ENCODE data around the gene EMD. TPM values are rescaled to one million over a fixed set of nuclear protein-coding genes. Genes with fewer than 3 reads are reported as not detected.

Gene EMD
- total and polyA plus RNA-seq, 10 of the 15 experiments (the other 5 are each of a cell fraction or from before 2014, with no cell fraction given): 0.76 to 100 (median 43.2) TPM

DNA sequence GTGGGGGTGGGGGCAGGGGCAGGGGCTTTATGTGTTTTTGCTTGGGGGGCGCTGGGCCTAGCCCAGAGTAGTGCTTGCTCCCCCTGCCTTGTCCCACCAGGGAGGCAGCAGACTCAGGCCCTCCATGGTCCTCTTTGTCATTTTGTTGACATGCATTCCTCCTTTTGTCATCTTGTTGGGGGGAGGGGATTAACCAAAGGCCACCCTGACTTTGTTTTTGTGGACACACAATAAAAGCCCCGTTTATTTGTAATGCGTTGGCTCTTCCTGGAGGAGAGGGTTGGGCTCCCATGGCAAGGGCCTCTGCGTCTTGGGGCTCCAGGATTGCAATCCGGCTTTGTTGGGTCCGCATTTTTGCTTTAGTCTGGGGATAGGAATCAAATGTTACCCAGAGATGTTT, 2.2 kb downstream of the EMD start:
- in situ Hi-C loops (cut with MboI) (no loop called here), intact Hi-C loops (cut with micrococcal nuclease; ENCODE audit: unreplicated experiment) (no loop called here)
- Histone ChIP-seq H3K9ac (ENCODE audit: control insufficient read depth, insufficient read depth, low read length) (no peak overlapping the region), H3K27ac (ENCODE audit: control insufficient read depth, insufficient read depth) (no peak overlapping the region), H3K9me3 (replicated peaks; ENCODE audit: control insufficient read depth, insufficient read depth, low read length) (no peaks in the 10 kb centered on the region; the same call in 2 of the 3 replicates), H3K4me2 (ENCODE audit: control insufficient read depth, insufficient read depth) (no peak overlapping the region), H2AFZ (ENCODE audit: control insufficient read depth, low read depth, low read length) (no peak overlapping the region), H3K4me1 (ENCODE audit: control insufficient read depth, insufficient read depth, low read length) (no peaks in the 10 kb centered on the region; the same call in 1 of the 2 replicates), H4K20me1 (ENCODE audit: control insufficient read depth, insufficient read depth) (no peaks in the 10 kb centered on the region), H3K4me3 (no peak overlapping the region), H3K27me3 (replicated peaks in 1 of 2; ENCODE audit: control insufficient read depth in 2 of 2, insufficient read depth in 2 of 2, low read length in 1 of 2) (no peaks in the 10 kb centered on the region), H3K79me2 (ENCODE audit: control insufficient read depth, insufficient read depth, low read length) (peaks cover 15% of the 10 kb centered on the region), H3K36me3 (ENCODE audit: control insufficient read depth in 2 of 2, insufficient read depth in 2 of 2, low read length in 1 of 2) (no peaks in the 10 kb centered on the region; a peak in 1 of 4 replicates)
- DNase-seq (ENCODE audit: low read depth, low spot score) (no peak), ATAC-seq (no peak), FAIRE-seq (no peak)
- POLR2A ChIA-PET: no interaction called here
- no peak for TF ChIP-seq NBN (IDR thresholded peaks at IDR 0.05)
- TF ChIP-seq BHLHE40 (IDR thresholded peaks at IDR 0.05; ENCODE audit: borderline replicate concordance in 1 of 2, low read depth in 2 of 2, low read length in 1 of 2): no peak
- no peak for TF ChIP-seq USF1 (IDR thresholded peaks at IDR 0.05; ENCODE audit: borderline replicate concordance, extremely low read length, insufficient read depth, low read depth, low read length)
- TF ChIP-seq SREBF1 (IDR thresholded peaks at IDR 0.05; ENCODE audit: low read length): no peak
- TF ChIP-seq NRF1 (conservative IDR thresholded peaks at IDR 0.05; ENCODE audit: low read depth, low read length): no peak
- TF ChIP-seq YBX1 (IDR thresholded peaks at IDR 0.05): no peak
- no peak for TF ChIP-seq BACH1 (IDR thresholded peaks at IDR 0.05; ENCODE audit: borderline replicate concordance)
- no peak for TF ChIP-seq CHD1 (IDR thresholded peaks at IDR 0.05; ENCODE audit: low read depth, low read length)
- TF ChIP-seq HDAC2 (IDR thresholded peaks at IDR 0.05): no peak
- TF ChIP-seq RFX5 (IDR thresholded peaks at IDR 0.05; ENCODE audit: low read depth, low read length): no peak
- TF ChIP-seq TCF12 (IDR thresholded peaks at IDR 0.05; ENCODE audit: low read depth, low read length): no peak
- no peak for TF ChIP-seq KDM1A (IDR thresholded peaks at IDR 0.05; ENCODE audit: borderline replicate concordance)
- TF ChIP-seq SUPT20H (IDR thresholded peaks at IDR 0.05; ENCODE audit: borderline replicate concordance, control insufficient read depth, low read depth, low read length): no peak
- SMC1A ChIA-PET (ENCODE audit: uncharacterized antibody, unreplicated experiment): interaction anchor here (2.6 kb wide), 1 partner anchor 8 kb away, joined by 10 read pairs; no protein-coding TSS in a partner anchor
- CTCF ChIA-PET: interaction anchor here (2.9 kb wide), 1 partner anchor 8 kb away, joined by 17 read pairs; the partner anchor contains the start of gene FLNA
- 44% methylated on average over 6 of the region's 6 CpGs for WGBS (ENCODE audit: insufficient coverage, insufficient replicate concordance, low lambda C conversion rate, missing lambda C conversion rate)
- BruUV-seq (replicated peaks): no TSS peak
- RAD21 ChIA-PET (ENCODE audit: unreplicated experiment): interaction anchor here (1.1 kb wide), 1 partner anchor 8 kb away, joined by 3 read pairs; no protein-coding TSS in a partner anchor
